Loucy (cell line): ENCODE results near the gene PGBD1.

Experiments used
- CTCF ChIP-seq: fragments of 200-600 bp; sonication (generic); conservative IDR thresholded peaks from 2 replicates; pipeline ENCODE4 v1.5.1; 2014; ENCODE audit warnings: mild to moderate bottlenecking, antibody characterized with exemption, low read length
- EZH2phosphoT487 ChIP-seq: fragments of 200-600 bp; IDR thresholded peaks from 2 replicates; pipeline ENCODE4 v1.6.1; 2018; ENCODE audit warnings: antibody characterized with exemption, mild to moderate bottlenecking, moderate library complexity, borderline replicate concordance

GRCh38 chr6:28257042-28257441 lies 24.3 kb upstream of the PGBD1 start:
- TF ChIP-seq EZH2phosphoT487 (no peak), CTCF (no peak)
